K562 (cell line): ENCODE measurements around the gene LRFN3. TPM values are rescaled to one million over a fixed set of nuclear protein-coding genes. Genes with fewer than 3 reads are reported as not detected.

Source experiments
- ATF7 ChIP-seq: fragments of 450-650 bp; IDR thresholded peaks from 2 replicates; pipeline ENCODE4 v1.7.1; 2014; ENCODE audit warnings: mild to moderate bottlenecking, moderate library complexity
- CCNT2 ChIP-seq: IDR thresholded peaks from 2 replicates; pipeline ENCODE4 v1.6.1; 2011; ENCODE audit warnings: borderline replicate concordance, low read depth, mild to moderate bottlenecking, moderate library complexity, mixed read lengths, low read length; ENCODE audit not compliant: insufficient read length; ENCODE audit errors: extremely low read depth
- DMBX1 ChIP-seq: fragments of 250-450 bp; sonication (Bioruptor Pico); IDR thresholded peaks from 2 replicates; pipeline ENCODE4 v1.8.0; 2022; ENCODE audit warnings: inconsistent platforms, mild to moderate bottlenecking, moderate library complexity, borderline replicate concordance
- ETV6 ChIP-seq, 3 experiments: fragments of 150-350 bp in 1 of 3; sonication (generic) in 1 of 3; formaldehyde crosslinking in 1 of 3; IDR thresholded peaks; 2 replicates each; pipeline versions ENCODE4 v1.6.1 to v1.8.0; 2014 to 2022; ENCODE audit warnings: borderline replicate concordance in 2 of 3, low read depth in 2 of 3, antibody characterized with exemption in 1 of 3, low read length in 1 of 3, mild to moderate bottlenecking in 1 of 3, missing genetic modification reagents in 1 of 3
- FOXA3 ChIP-seq, 2 experiments: fragments of 450-650 bp in 1 of 2; sonication (generic) in 1 of 2; formaldehyde crosslinking; IDR thresholded peaks in 1 of 2; conservative IDR thresholded peaks in 1 of 2; 2 replicates each; pipeline versions ENCODE4 v1.4.0 to v1.8.0; 2020 to 2022; ENCODE audit warnings: mild to moderate bottlenecking in 2 of 2, missing genetic modification reagents in 1 of 2
- GABPB1 ChIP-seq: sonication (generic); formaldehyde crosslinking; IDR thresholded peaks from 2 replicates; pipeline ENCODE4 v1.8.0; 2022; ENCODE audit warnings: mild to moderate bottlenecking, missing genetic modification reagents
- HNRNPK ChIP-seq: fragments of 200-400 bp; formaldehyde crosslinking; IDR thresholded peaks from one replicate; pipeline ENCODE4 v1.6.1; 2018; ENCODE audit warnings: mild to moderate bottlenecking, low read depth, low read length; ENCODE audit not compliant: poor library complexity, severe bottlenecking
- HSF4 ChIP-seq: fragments of 250-450 bp; sonication (Bioruptor Pico); IDR thresholded peaks from 2 replicates; pipeline ENCODE4 v2.1.2; 2022; ENCODE audit warnings: mild to moderate bottlenecking, moderate library complexity, borderline replicate concordance
- IRF2 ChIP-seq: sonication (generic); formaldehyde crosslinking; IDR thresholded peaks from 2 replicates; pipeline ENCODE4 v1.8.1; 2022; ENCODE audit warnings: mild to moderate bottlenecking, missing genetic modification reagents
- IRF9 ChIP-seq: fragments of 450-650 bp; IDR thresholded peaks from 2 replicates; pipeline ENCODE4 v1.6.1; 2016; ENCODE audit warnings: missing biosample characterization, missing genetic modification characterization
- KDM1A ChIP-seq, 2 experiments: fragments of 450-650 bp; IDR thresholded peaks; 2 replicates each; pipeline ENCODE4 v1.6.1; 2016; ENCODE audit warnings: mild to moderate bottlenecking in 2 of 2
- RNF2 ChIP-seq: sonication (generic); IDR thresholded peaks from 2 replicates; pipeline ENCODE4 v1.6.1; 2016
- SAFB ChIP-seq: fragments of 200-400 bp; formaldehyde crosslinking; IDR thresholded peaks from 2 replicates; pipeline ENCODE4 v1.6.1; 2017; ENCODE audit warnings: low read depth, low read length, borderline replicate concordance
- SIRT6 ChIP-seq: IDR thresholded peaks from one replicate; pipeline ENCODE4 v1.6.1; 2012; ENCODE audit warnings: low read depth, mild to moderate bottlenecking, control low read depth, inconsistent platforms, low read length, moderate library complexity
- TCF15 ChIP-seq: fragments of 250-450 bp; sonication (Bioruptor Pico); IDR thresholded peaks from 2 replicates; pipeline ENCODE4 v1.8.0; 2022; ENCODE audit warnings: moderate library complexity, mild to moderate bottlenecking, inconsistent platforms
- TEAD2 ChIP-seq: fragments of 450-650 bp; IDR thresholded peaks from 2 replicates; pipeline ENCODE4 v1.6.1; 2016; ENCODE audit warnings: missing genetic modification characterization, control low read depth, missing compliant biosample characterization
- TEAD4 ChIP-seq, 2 experiments: sonication (generic) in 1 of 2; formaldehyde crosslinking in 1 of 2; IDR thresholded peaks; 2 replicates each; pipeline versions ENCODE4 v1.6.1 to v1.8.0; 2012 to 2022; ENCODE audit warnings: borderline replicate concordance in 1 of 2, inconsistent platforms in 1 of 2, low read length in 1 of 2, mild to moderate bottlenecking in 1 of 2, missing genetic modification reagents in 1 of 2
- THRAP3 ChIP-seq: fragments of 450-650 bp; IDR thresholded peaks from 2 replicates; pipeline ENCODE4 v1.6.1; 2016; ENCODE audit warnings: mild to moderate bottlenecking, inconsistent platforms, borderline replicate concordance
- U2AF1 ChIP-seq: fragments of 200-400 bp; formaldehyde crosslinking; optimal IDR thresholded peaks from 2 replicates; pipeline ENCODE3; 2017; ENCODE audit warnings: mild to moderate bottlenecking, low read depth, low read length, moderate library complexity
- ZBTB1 ChIP-seq: sonication (generic); formaldehyde crosslinking; IDR thresholded peaks from 2 replicates; pipeline ENCODE4 v1.8.1; 2023; ENCODE audit warnings: missing genetic modification reagents, low read depth, mild to moderate bottlenecking, borderline replicate concordance
- ZNF175 ChIP-seq: fragments of 200-800 bp; sonication (Bioruptor generic); IDR thresholded peaks from 2 replicates; pipeline ENCODE4 v1.6.1; 2016; ENCODE audit warnings: low read depth, mild to moderate bottlenecking, missing genetic modification characterization, missing compliant biosample characterization
- ZNF583 ChIP-seq: fragments of 250-450 bp; sonication (Bioruptor Pico); IDR thresholded peaks from 2 replicates; pipeline ENCODE4 v1.4.0; 2020
- ZNF584 ChIP-seq: fragments of 200-800 bp; sonication (Bioruptor generic); IDR thresholded peaks from 2 replicates; pipeline ENCODE4 v1.6.1; 2016; ENCODE audit warnings: low read depth, mild to moderate bottlenecking, missing genetic modification characterization, missing compliant biosample characterization
- polyA plus RNA-seq, 8 experiments: library from polyadenylated mRNA; depleted of rRNA in 4 of 8; stranded (reverse) in 5 of 8; unstranded in 3 of 8; fragments of >200 nt; fragmentation: Nextera tagmentation in 2 of 8; fragmentation: Illumina TruSeq in 1 of 8; extraction: Ambion mirVana in 2 of 8; extraction: Trizol in 1 of 8; gene quantifications; 2 replicates each; pipeline versions ENCODE4 v1.2.1 to v1.2.3, GENCODE V29; 2011 to 2014; ENCODE audit warnings: inconsistent platforms in 1 of 8, missing spikeins in 1 of 8
- total RNA-seq, 7 experiments: library from RNA; depleted of rRNA in 6 of 7; stranded (reverse); fragments of >200 nt in 6 of 7; fragmentation: Illumina TruSeq in 2 of 7; extraction: Trizol in 2 of 7; gene quantifications; 2 replicates each; pipeline versions ENCODE4 v1.2.1 to v1.2.3, GENCODE V29; 2011 to 2021; ENCODE audit warnings: low replicate concordance in 1 of 7

The LRFN3 gene
- total and polyA plus RNA-seq, 9 of the 15 experiments (the other 6 are each of a cell fraction or from before 2014, with no cell fraction given): 0.03 to 0.12 (median 0.11) TPM; not detected in 6

DNA sequence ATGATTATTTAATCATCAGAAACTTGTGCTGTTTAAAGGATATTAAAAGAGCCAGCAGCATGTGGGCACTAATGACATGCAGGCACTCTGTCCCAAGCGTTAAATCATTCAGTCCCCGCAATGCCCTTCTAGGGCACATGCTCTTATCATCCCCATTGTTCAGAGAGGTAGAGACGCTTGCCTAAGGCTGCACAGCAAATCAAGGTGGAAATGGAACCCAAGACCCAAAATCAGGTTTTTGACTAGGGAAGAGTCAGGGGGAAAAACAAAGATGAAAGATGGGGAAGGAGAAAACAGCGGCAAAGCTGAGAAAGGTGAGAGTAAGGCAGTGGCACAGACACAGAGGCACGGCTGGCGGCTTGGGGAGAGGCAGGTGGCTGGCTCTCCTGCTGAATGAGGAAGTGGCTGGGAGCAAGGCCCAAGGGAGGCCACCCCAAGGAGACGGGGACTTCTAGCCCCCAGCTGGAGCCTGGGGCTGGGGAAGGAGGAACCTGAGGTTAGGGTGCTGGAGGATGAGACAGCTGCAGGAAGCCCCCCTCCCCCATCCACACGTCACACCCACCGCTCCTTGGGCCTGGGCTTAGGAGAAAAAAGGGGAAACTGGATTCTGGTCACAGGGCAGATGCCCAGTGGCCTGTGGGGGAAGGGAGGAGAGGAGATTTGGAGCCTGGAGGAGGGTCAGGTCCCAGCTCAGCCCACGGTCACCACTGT, 27.0 kb upstream of the LRFN3 start (continued):
- no peak for TF ChIP-seq SAFB
- no peak for TF ChIP-seq IRF9 (tag)
- 0 out of 4 replicates have a peak, but pooled peaks of 1 of the 2 experiments have one; percentile 18 for TF ChIP-seq FOXA3 (CRISPR knock-in tag; conservative IDR thresholded peaks at IDR 0.05 in 1 of 2, IDR thresholded peaks at IDR 0.05 in 1 of 2)
- TF ChIP-seq ETV6 (IDR thresholded peaks at IDR 0.05; ENCODE audit: borderline replicate concordance in 1 of 2, low read depth in 2 of 2, low read length in 1 of 2): no peak
- TF ChIP-seq ETV6 (CRISPR knock-in tag; IDR thresholded peaks at IDR 0.05; ENCODE audit: borderline replicate concordance): no peak
- no peak for TF ChIP-seq TEAD2
- no peak for TF ChIP-seq DMBX1
- no peak for TF ChIP-seq CCNT2
- no peak for TF ChIP-seq HNRNPK
- TF ChIP-seq IRF2 (CRISPR knock-in tag): no peak
- TF ChIP-seq SIRT6: no peak
- TF ChIP-seq KDM1A (IDR thresholded peaks at IDR 0.05): peak; percentile 89 to 92
- 0 out of 2 replicates have a peak, but pooled peaks have one; percentile 44 for TF ChIP-seq THRAP3
- TF ChIP-seq ZNF584 (CRISPR knock-in tag): no peak
- no peak for TF ChIP-seq HSF4 (CRISPR knock-in tag)
- peak; percentile 88; the same call in 1 of the 2 replicates for TF ChIP-seq RNF2
- TF ChIP-seq GABPB1 (CRISPR knock-in tag): peak; percentile 73; the same call in 1 of the 2 replicates
- 0 out of 2 replicates have a peak, but pooled peaks have one; percentile 54 for TF ChIP-seq ATF7
- TF ChIP-seq TEAD4 (IDR thresholded peaks at IDR 0.05; ENCODE audit: low read length): peak; percentile 18; the same call in 1 of the 2 replicates
- no peak for TF ChIP-seq TEAD4 (CRISPR knock-in tag; IDR thresholded peaks at IDR 0.05; ENCODE audit: borderline replicate concordance)
- TF ChIP-seq ZNF175 (CRISPR knock-in tag): no peak
- TF ChIP-seq ZBTB1 (CRISPR knock-in tag): no peak
- TF ChIP-seq ZNF583 (CRISPR knock-in tag): no peak
- TF ChIP-seq TCF15: no peak
- no peak for TF ChIP-seq U2AF1
